Pancreas (tissue), 10 donors: Measurements from ENCODE around the gene RUSC1. TPM values are rescaled to one million over a fixed set of nuclear protein-coding genes. Genes with fewer than 3 reads are reported as not detected.
A peak's percentile ranks its signal among the peaks of the same experiment; 100 is the strongest.

Source experiments
- ATAC-seq, 4 donors: fragments of 200-7000 bp; cut with Tn5 transposase; one replicate each; pipeline versions ENCODE4 v1.8.0 to v1.9.1; 2020; ENCODE audit warnings: mild to moderate bottlenecking in 4 of 4, moderate library complexity in 4 of 4
- DNase-seq, 6 donors: peaks; one replicate each; pipeline ENCODE4 v3.0.0-alpha.2; 2020
- FAIRE-seq: peaks from 2 replicates; lab custom pipeline; 2012; peaks lifted over from hg19 to GRCh38; lab: Jason Lieb, UNC
- H3K27ac ChIP-seq, 4 donors: fragments of 200-600 bp; sonication (generic); 1 replicate in 3 of 4; 2 replicates in 1 of 4; pipeline versions ENCODE4 v1.5.0 to v1.8.0; 2020
- H3K27me3 ChIP-seq, 4 donors: fragments of 200-600 bp; one replicate each; pipeline ENCODE4 v1.8.0; 2021
- H3K36me3 ChIP-seq, 3 donors: fragments of 200-600 bp; sonication (generic) in 1 of 3; one replicate each; pipeline versions ENCODE4 v1.5.0 to v1.8.0; 2020 to 2021
- H3K4me1 ChIP-seq, 3 donors: fragments of 200-600 bp; one replicate each; pipeline ENCODE4 v1.8.0; 2021
- H3K4me3 ChIP-seq, 4 donors: fragments of 200-600 bp; sonication (generic) in 2 of 4; one replicate each; pipeline versions ENCODE4 v1.5.0 to v1.8.0; 2020 to 2021
- H3K9me3 ChIP-seq, 4 donors: fragments of 200-600 bp; one replicate each; pipeline ENCODE4 v1.8.0; 2021
- WGBS, 2 donors: extraction: QIAGEN DNeasy Blood & Tissue Kit; methylation state at CpG; one replicate each; pipeline ENCODE4 v1.1.7; 2013; 5-methylcytosine and 5-hydroxymethylcytosine counted together
- intact Hi-C, 3 donors: fragments of 100-400 bp; cut with DNase I; formaldehyde crosslinking; loops; one replicate each; pipeline versions ENCODE4 v1.11.1 to v1.14.2; 2022
- polyA plus RNA-seq, 2 donors: library from polyadenylated mRNA; stranded (reverse); fragments of 200-250 nt; gene quantifications; one replicate each; pipeline ENCODE4 v1.2.3, GENCODE V29; 2013
- total RNA-seq, 6 donors: library from RNA; stranded (reverse); fragmentation: NEBNext Ultra II Directional in 4 of 6; extraction: Animal tissue kit (Norgen Biotek cat#: 25700) in 4 of 6; gene quantifications; one replicate each; pipeline versions ENCODE4 v1.2.1 to v1.2.4, GENCODE V29; 2021 to 2023
- TF ChIP-seq, protein P1 (sequence below), 4 donors: fragments of 200-600 bp; sonication (generic) in 3 of 4; IDR thresholded peaks; one replicate each; pipeline versions ENCODE4 v1.5.0 to v1.8.0; 2021; ENCODE audit warnings: antibody characterized with exemption in 4 of 4
- donor health status: healthy with polysubstance abuse.
- donor health status: DM: no; HTN: no; CAD: no; lungs with moderate emphysema.
- donor health status: DM: no; HTN: no; CAD: no.
- donor health status: control.
- donor health status: control.
- donor health status: Bipolar disorder and iron deficiency.
- donor health status: DM: yes; HTN: yes; CAD: no.
- donor health status: DM: no; HTN: no; CAD: no.
- donor health status: DM: no; HTN: no; CAD: no.
- donor health status: DM: yes; HTN: yes; CAD: no.

Gene RUSC1, protein sequence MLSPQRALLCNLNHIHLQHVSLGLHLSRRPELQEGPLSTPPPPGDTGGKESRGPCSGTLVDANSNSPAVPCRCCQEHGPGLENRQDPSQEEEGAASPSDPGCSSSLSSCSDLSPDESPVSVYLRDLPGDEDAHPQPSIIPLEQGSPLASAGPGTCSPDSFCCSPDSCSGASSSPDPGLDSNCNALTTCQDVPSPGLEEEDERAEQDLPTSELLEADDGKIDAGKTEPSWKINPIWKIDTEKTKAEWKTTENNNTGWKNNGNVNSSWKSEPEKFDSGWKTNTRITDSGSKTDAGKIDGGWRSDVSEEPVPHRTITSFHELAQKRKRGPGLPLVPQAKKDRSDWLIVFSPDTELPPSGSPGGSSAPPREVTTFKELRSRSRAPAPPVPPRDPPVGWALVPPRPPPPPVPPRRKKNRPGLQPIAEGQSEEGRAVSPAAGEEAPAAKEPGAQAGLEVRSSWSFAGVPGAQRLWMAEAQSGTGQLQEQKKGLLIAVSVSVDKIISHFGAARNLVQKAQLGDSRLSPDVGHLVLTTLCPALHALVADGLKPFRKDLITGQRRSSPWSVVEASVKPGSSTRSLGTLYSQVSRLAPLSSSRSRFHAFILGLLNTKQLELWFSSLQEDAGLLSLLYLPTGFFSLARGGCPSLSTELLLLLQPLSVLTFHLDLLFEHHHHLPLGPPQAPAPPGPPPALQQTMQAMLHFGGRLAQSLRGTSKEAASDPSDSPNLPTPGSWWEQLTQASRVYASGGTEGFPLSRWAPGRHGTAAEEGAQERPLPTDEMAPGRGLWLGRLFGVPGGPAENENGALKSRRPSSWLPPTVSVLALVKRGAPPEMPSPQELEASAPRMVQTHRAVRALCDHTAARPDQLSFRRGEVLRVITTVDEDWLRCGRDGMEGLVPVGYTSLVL
- 10 to 100 TPM in 4 of 6 donors, 1 to 10 TPM in 2; 9.2 to 19.2 (median 11.6) TPM for total RNA-seq
- polyA plus RNA-seq = 10 to 100 TPM; 23.0 to 47.2 TPM

DNA sequence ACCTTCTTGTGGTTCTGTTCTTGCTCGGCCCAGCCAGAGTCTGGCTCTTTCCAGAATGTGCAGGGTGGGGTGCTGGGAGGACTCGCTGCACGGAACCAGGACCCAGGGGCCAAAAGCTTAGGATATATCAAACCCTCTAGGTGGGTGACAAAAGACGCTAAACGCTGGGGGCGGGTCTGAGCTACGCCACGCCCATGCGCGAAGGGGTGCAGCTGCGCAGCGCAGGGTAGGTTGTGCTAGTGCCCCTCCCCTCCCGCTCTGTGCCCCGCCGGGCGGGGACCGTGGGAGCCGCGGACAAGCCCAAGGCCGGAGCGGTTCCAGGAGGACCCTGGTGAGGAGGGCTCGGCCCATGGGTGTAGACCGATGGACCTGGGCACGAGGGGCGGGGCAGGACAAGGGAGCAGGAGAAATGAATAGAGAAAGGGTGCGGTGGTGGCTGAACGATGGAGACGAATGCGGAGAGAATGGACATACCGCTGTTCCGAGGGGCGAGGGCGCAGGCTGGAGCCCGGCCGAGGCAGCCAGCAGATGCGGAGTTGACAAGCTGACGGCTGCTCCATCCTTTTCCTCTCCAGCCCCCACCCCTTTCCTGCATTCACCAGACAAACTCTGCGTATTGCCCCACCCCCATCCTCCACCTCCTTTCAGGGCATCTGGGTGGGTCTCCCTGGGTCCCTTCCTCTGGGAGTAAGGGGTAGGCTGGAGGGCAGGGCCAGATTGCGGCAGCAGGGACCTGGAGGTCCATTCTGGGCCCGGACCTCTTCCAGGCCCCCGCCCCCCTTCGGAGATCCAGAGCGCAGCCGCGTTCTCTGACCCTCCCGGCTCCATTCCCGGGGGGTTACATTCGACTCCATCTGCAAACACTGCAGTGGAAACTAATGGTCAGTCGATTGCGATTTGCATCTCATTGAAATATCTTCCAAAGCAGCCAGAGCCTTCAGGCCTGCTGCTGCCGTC is at the start of gene RUSC1:
RUSC1 (plus strand) TSS at position 234 of the 957 bp plus-strand sequence. CDS start 880 bp downstream, outside the sequence.
- Histone ChIP-seq H3K36me3 (no peaks in the 10 kb centered on the region), H3K9me3 (no peaks in the 10 kb centered on the region), H3K4me3 (peak within 1 kb of the TSS in 3 of 4 donors; percentile 3 to 79 (median 4)), H3K27me3 (no peaks in the 10 kb centered on the region), H3K4me1 (peaks cover 0 to 7% (median 0%) of the 10 kb centered on the region in 3 donors), H3K27ac (no peak within 1 kb of the TSS)
- FAIRE-seq (no peak), DNase-seq (peak; percentile 48 to 87 (median 66)), ATAC-seq (peak in 2 of 4 donors; percentile 8)
- intact Hi-C loops = loop anchor here in 2 of 3 donors (5.0 to 10.0 kb wide), 3 partner anchors 39 to 69 kb away; partner anchors contain the start of gene ENTREP3 (in 1 of the 2)
- TF ChIP-seq, protein P1, sequence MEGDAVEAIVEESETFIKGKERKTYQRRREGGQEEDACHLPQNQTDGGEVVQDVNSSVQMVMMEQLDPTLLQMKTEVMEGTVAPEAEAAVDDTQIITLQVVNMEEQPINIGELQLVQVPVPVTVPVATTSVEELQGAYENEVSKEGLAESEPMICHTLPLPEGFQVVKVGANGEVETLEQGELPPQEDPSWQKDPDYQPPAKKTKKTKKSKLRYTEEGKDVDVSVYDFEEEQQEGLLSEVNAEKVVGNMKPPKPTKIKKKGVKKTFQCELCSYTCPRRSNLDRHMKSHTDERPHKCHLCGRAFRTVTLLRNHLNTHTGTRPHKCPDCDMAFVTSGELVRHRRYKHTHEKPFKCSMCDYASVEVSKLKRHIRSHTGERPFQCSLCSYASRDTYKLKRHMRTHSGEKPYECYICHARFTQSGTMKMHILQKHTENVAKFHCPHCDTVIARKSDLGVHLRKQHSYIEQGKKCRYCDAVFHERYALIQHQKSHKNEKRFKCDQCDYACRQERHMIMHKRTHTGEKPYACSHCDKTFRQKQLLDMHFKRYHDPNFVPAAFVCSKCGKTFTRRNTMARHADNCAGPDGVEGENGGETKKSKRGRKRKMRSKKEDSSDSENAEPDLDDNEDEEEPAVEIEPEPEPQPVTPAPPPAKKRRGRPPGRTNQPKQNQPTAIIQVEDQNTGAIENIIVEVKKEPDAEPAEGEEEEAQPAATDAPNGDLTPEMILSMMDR (IDR thresholded peaks at IDR 0.05) = no peak
- WGBS, 2 donors = 38 to 42% methylated on average over 42 to 51 of the region's 51 CpGs

DNA sequence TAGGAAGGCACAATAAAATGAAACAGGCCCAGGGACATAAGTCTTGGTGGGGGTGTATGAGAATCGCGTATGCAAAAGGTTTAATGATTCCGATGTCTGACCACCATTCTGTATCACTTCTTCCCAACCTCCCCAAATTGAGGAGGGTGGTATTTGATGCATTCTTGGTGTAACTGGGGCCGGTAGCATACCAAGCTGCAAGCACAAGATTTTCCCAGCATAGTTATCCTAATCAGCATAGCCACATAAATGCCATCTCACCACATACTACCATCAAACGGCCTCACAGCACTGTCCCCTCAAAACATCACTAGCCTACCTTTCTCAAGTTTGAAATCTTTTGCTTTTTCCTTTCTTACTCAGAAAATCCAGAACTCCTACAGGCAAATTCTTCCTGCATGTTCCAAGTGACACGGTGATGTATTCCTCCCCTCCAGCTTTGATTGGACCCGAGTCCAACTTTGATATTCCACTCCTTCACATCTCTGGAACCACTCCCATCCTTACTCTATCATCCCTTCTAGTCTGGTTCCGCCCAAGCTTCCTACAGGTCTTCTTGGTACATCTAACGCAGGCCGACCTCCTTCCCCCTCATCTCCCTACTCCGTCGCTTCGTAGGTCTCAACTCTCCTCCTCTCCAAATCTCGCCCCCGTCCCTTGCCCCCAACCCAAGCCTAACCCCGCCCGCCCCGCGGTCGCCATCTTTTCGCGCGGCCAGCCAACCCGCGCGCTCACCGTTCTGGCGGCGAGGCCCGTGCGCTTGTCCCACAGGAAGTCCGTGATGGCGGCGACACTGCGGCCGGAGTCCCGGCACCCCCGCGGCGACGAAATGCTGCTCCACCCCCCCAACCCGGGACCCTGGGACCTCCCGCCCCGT is 48.0 kb upstream of the RUSC1 start:
- TF ChIP-seq, protein P1 (IDR thresholded peaks at IDR 0.05) = no peak
- no peaks in the 10 kb centered on the region for H3K9me3 ChIP-seq
- 3 to 5% methylated on average over 42 to 44 of the region's 44 CpGs for WGBS, 2 donors
- peaks cover 7 to 31% (median 18%) of the 10 kb centered on the region in 3 donors for H3K36me3 ChIP-seq
- FAIRE-seq (no peak), ATAC-seq (peak; percentile 16 to 48 (median 37)), DNase-seq (no peak)
- H3K4me1 ChIP-seq = peaks cover 0 to 12% (median 3%) of the 10 kb centered on the region in 3 donors
- H3K27me3 ChIP-seq = no peaks in the 10 kb centered on the region
- peak overlapping the region; percentile 63 to 74 (median 67) for H3K4me3 ChIP-seq
- peak overlapping the region; percentile 76 to 93 (median 84) for H3K27ac ChIP-seq
- intact Hi-C loops = no loop called here

DNA sequence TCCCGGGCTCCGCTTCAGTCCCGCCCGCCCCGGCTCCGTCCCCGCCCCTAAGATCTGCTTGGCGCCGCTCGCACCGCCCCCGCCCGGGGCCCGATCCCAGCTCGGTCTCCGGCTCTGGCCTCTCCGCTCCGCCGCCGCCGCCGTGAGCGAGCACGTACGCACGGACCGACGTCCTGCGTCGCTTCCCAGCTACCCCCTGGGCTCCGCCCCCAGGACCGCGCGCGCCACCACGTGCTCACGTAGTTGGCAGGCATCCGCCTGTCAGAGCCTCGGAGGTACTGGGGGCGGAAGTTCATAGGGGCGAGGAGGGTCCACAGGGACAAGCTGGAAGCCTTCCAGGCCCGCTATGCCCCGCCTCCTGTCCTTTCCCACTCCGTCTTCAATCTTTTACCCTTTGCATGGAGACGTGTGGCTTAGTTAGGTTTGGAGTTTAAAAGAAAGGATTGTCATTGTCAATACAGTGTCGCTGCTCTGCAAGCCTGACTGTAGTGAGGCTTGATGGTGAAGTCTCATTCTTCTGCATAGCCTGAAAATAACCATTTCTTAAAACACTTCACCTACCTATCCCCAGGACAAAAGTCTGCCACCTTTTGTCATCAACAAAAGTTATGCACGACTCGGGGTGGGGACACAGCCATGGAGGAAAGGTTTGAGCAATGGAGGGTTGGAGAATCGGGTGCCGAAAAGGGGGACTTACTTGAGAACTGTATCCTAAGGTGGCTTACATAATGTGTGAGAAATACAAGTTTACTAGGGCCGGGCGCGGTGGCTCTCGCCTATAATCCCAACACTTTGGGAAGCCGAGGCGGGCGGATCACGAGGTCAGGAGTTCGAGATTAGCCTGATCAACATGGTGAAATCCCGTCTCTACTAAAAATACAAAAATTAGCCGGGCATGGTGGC is 47.1 kb upstream of the RUSC1 start, which contains the start of gene CLK2:
CLK2 (minus strand) TSS at position 162 of the 903 bp plus-strand sequence. CDS start 2,527 bp downstream, outside the sequence.
- peaks cover 7 to 22% (median 11%) of the 10 kb centered on the region in 3 donors for H3K36me3 ChIP-seq
- ATAC-seq (peak; percentile 85 to 92 (median 88)), DNase-seq (peak; percentile 94 to 99 (median 96)), FAIRE-seq (no peak)
- no peaks in the 10 kb centered on the region for H3K27me3 ChIP-seq
- peak within 1 kb of the TSS; percentile 63 to 74 (median 67) for H3K4me3 ChIP-seq
- peak within 1 kb of the TSS; percentile 76 to 93 (median 84) for H3K27ac ChIP-seq
- H3K4me1 ChIP-seq = peaks cover 0 to 12% (median 3%) of the 10 kb centered on the region in 3 donors
- 10 to 12% methylated on average over 49 to 61 of the region's 61 CpGs for WGBS, 2 donors
- H3K9me3 ChIP-seq = no peaks in the 10 kb centered on the region
- TF ChIP-seq, protein P1 (IDR thresholded peaks at IDR 0.05) = no peak
- intact Hi-C loops = no loop called here
